Body of pancreas (tissue), 4 donors: ENCODE measurements around the gene MAGEA2.
"Not testable (repeated sequence)": the region's sequence is repeated elsewhere in the genome, so short reads cannot be mapped to it uniquely, and the experiment has no call there.

Experiments used
- POLR2A ChIP-seq, 3 donors: fragments of 450-650 bp; IDR thresholded peaks; one replicate each; pipeline ENCODE4 v1.6.1; 2016; ENCODE audit warnings: antibody characterized with exemption in 3 of 3, mild to moderate bottlenecking in 2 of 3
- TF ChIP-seq, protein P1 (sequence below), 7 experiments: fragments of 450-650 bp in 4 of 7; fragments of 200-600 bp in 3 of 7; sonication (generic) in 3 of 7; IDR thresholded peaks; one replicate each; pipeline ENCODE4 v1.5.1; 2016 to 2019; ENCODE audit warnings: antibody characterized with exemption in 7 of 7

DNA sequence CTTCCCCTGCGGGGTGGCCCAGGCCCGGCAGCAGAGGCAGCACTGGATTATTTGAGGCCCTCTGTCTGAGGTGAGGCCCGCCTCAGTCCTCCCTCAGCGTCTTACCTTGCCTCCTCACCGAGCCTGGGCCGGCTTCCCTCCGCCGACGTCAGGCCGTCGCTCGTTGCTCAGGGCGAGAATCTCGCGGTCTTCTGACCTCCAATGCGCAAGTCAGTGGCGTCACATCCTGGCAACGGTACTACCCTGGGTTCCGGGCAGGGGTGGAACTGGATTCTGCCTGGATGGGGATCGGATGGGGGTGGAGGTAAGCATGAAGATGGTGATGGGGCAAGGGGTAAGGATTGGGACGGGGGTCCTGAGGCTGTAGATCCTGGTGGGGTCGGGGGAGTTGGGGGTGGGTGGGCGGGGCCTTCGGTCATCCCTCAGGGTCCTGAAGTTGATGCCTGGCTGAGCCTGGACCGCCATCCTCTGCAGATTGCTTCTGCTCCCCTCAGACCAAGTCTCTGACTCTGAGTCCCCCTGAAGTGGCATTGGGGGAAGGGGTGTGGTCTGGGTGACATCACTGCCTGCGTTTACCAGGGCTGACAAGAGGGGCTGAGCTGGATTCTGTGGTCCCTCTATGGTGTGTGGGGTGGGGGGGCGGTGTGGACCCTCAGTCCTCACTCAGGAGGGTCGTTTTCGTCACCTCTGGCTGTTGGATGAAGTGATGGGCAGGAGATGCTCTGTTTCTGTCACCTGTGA, 16.1 kb upstream of the MAGEA2 start, which contains the start of gene MAGEA6:
- TF ChIP-seq, protein P1, sequence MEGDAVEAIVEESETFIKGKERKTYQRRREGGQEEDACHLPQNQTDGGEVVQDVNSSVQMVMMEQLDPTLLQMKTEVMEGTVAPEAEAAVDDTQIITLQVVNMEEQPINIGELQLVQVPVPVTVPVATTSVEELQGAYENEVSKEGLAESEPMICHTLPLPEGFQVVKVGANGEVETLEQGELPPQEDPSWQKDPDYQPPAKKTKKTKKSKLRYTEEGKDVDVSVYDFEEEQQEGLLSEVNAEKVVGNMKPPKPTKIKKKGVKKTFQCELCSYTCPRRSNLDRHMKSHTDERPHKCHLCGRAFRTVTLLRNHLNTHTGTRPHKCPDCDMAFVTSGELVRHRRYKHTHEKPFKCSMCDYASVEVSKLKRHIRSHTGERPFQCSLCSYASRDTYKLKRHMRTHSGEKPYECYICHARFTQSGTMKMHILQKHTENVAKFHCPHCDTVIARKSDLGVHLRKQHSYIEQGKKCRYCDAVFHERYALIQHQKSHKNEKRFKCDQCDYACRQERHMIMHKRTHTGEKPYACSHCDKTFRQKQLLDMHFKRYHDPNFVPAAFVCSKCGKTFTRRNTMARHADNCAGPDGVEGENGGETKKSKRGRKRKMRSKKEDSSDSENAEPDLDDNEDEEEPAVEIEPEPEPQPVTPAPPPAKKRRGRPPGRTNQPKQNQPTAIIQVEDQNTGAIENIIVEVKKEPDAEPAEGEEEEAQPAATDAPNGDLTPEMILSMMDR (IDR thresholded peaks at IDR 0.05), result not testable (repeated sequence)
- TF ChIP-seq POLR2A (IDR thresholded peaks at IDR 0.05), result not testable (repeated sequence)
